ENCODE data around the gene ADSL.

Gene ADSL

GRCh38 chr22:40416636-40417035 lies 70.3 kb downstream of the ADSL start:
- TF ChIP-seq, protein P1, sequence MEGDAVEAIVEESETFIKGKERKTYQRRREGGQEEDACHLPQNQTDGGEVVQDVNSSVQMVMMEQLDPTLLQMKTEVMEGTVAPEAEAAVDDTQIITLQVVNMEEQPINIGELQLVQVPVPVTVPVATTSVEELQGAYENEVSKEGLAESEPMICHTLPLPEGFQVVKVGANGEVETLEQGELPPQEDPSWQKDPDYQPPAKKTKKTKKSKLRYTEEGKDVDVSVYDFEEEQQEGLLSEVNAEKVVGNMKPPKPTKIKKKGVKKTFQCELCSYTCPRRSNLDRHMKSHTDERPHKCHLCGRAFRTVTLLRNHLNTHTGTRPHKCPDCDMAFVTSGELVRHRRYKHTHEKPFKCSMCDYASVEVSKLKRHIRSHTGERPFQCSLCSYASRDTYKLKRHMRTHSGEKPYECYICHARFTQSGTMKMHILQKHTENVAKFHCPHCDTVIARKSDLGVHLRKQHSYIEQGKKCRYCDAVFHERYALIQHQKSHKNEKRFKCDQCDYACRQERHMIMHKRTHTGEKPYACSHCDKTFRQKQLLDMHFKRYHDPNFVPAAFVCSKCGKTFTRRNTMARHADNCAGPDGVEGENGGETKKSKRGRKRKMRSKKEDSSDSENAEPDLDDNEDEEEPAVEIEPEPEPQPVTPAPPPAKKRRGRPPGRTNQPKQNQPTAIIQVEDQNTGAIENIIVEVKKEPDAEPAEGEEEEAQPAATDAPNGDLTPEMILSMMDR (IDR thresholded peaks at IDR 0.05; ENCODE audit: borderline replicate concordance, insufficient read depth, low read depth, low read length): no peak
- no peak overlapping the region for H3K4me3 ChIP-seq (ENCODE audit: low read depth, low read length)

- no peak overlapping the region for H3K4me3 ChIP-seq (ENCODE audit: low read depth, low read length)
- TF ChIP-seq, protein P1 (IDR thresholded peaks at IDR 0.05; ENCODE audit: borderline replicate concordance, insufficient read depth, low read depth, low read length): no peak
Observed at GRCh38 chr22:40417041-40417440, 70.7 kb downstream of the ADSL start.

DNA sequence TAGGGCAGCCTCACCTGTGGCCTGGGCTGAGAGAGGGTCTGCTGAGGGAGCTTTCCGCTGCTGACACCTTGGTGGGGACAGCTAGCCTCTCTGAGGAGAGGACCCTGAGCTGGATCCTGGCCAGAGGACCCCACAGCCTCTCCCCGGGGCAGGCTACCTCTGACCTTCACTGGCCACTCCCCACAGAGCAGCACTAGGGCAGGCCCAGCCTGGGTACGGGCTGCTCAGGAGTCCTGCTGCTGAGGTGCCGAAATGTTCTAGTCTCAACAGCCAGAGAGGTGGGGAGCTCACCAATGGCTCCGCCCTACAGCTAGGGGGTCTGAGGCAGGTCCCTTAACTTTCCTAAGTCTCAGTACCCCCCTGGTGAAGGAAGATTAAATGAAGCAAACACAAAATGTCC lies 71.6 kb downstream of the ADSL start:
- H3K4me3 ChIP-seq (ENCODE audit: low read depth, low read length): no peak overlapping the region

DNA sequence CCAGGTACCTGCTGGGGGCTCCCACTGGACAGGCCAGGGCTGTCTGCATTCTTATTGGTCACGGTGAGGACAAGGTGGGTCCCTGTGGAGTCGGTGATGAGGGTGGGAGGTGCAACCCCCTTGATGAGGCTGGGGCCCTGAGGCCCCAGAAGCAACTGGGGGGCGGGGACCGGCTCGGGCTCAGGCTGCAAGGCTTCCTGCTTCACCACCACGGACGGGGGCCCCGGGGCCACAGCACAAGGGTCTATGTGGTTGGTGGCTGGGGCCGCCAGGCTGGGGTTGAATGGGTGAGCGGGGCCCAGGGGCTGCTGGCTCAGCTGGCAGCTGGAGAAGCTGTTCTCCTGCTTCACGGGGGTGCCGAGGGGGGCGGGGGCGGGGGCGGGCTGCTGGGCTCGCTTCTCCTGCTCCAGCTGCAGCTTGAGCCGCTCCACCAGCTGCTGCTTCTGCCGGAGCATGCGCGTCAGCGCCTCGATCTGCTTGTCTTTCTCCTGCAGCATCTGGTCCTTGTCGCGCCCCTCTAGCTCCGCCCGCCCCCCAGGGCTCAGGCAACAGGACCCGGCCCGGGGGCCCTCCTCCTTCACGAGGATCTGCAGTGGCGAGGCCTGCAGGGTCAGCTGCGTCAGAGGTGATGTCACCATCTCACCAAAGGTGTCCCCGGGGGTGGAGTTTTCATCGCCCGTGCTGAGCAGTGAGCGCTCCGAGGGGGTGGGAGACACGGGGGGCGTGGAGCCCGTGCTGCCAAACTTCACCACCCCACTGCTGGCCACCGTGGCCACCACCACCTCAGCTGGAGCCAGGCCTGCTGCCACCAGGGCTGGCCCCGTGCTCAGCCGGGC lies 72.3 kb downstream of the ADSL start:
- H3K4me3 ChIP-seq (ENCODE audit: low read depth, low read length): no peak overlapping the region
- TF ChIP-seq, protein P1 (IDR thresholded peaks at IDR 0.05; ENCODE audit: borderline replicate concordance, insufficient read depth, low read depth, low read length): no peak

More for the DNA sequence above, 71.6 kb downstream of the ADSL start:
- TF ChIP-seq, protein P1 (IDR thresholded peaks at IDR 0.05; ENCODE audit: borderline replicate concordance, insufficient read depth, low read depth, low read length): no peak

GRCh38 chr22:40419718-40420117 lies 73.4 kb downstream of the ADSL start:
- TF ChIP-seq, protein P1 (IDR thresholded peaks at IDR 0.05; ENCODE audit: borderline replicate concordance, insufficient read depth, low read depth, low read length): no peak
- H3K4me3 ChIP-seq (ENCODE audit: low read depth, low read length): no peak overlapping the region

DNA sequence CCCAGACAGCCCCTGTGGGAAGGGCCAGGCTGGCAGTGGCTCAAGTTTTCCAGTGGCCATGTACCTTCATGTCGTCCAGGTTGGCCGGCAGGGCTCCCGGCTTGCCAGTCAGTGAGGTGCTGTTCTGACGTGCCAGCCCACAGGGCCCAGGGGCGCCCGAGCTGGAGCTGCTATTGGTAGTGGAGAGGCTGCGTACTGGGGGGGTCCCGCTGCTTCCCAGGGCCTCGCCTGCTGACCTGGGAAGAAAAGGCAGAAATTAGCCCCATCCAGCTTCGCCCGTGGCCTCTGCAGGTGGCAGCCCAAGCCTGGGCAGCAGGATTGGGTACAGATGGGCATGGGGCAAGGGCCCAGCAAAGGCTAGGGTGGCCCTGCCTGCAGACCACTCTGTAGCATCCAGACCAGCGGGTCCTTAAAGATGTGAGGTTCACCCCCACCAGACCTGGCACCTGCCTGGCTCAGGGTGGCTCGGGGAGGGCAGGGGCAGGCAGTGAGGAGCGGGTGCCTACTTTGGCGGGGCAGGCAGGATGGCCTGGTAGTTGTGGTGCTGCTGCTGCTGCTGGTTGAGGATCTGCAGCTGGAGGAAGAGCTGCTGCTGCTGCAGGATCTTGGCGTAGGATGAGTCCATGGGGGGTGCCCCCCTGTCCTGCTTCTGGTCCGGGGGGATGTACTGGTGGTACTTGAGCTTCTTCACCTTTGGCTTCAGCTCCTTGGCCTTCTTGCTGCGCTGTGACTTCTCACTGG lies 74.2 kb downstream of the ADSL start:
- H3K4me3 ChIP-seq (ENCODE audit: low read depth, low read length): no peak overlapping the region
- TF ChIP-seq, protein P1 (IDR thresholded peaks at IDR 0.05; ENCODE audit: borderline replicate concordance, insufficient read depth, low read depth, low read length): no peak

DNA sequence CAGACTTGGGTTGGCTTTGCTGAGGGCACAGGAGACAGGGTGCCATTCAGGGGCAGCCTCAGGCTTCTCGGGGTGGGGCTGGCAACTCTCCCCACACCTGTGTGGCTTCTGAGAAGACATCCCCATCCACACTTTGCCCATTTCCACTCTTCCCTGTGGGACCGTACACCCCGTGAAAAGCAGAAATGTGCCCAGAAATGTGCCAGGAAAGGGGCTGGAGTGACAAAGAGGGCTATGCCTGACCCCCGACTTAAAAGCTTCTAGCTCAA lies 74.7 kb downstream of the ADSL start:
- H3K4me3 ChIP-seq (ENCODE audit: low read depth, low read length): no peak overlapping the region

More for the DNA sequence above, 74.7 kb downstream of the ADSL start:
- TF ChIP-seq, protein P1 (IDR thresholded peaks at IDR 0.05; ENCODE audit: borderline replicate concordance, insufficient read depth, low read depth, low read length): no peak

All from GM12875 (cell line).